Activated CD4-positive, alpha-beta T cell treated with anti-CD3 and anti-CD28 coated beads, Interleukin-2, amount 50 U/mL, for 16 hours (primary cell): ENCODE data around the gene TET3.
"Not testable (repeated sequence)": the region's sequence is repeated elsewhere in the genome, so short reads cannot be mapped to it uniquely, and the experiment has no call there.

Experiments
- DNase-seq: peaks from one replicate; pipeline ENCODE4 v3.0.0-alpha.2; 2020

TET3 gene

DNA sequence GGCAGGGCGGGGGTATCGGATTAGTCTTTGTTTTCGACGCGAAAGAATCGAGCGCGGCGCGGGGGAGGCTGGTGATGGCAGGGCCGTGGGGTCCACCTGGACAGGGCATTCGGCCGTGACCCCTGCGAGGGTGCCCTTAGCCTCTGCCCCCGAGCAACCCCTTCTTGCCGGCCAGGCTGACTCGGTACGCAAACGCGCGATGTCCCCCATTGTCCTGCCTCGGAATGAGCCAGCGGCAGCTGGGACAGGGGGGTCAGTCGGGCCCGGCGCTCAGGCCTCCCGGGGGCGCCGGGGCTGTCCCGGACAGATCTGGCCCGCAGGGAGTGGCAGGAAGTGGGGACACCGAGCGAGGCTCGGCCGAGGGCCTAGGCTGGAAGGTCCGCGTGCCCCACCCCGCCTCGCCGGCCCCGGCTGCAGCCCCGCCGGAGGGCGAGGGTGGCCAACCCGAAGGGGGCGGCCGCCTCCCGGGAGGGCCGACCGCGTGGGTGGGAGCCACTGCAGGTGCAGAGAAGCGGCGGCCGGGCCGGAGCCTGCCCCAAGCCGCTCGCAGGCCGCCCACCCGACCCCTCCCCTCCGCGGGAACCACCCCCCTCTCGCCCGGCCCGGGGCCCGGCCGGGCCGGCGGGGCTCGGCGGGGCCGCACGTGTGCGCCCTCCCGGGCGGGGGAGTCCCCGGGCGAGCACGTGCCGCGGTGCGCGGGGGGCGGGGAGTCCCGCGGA, at the start of gene TET3:
Gene TET3 (plus strand): TSS at position 708 of the 719 bp plus-strand sequence. CDS start 1,494 bp downstream, outside the sequence.
- DNase-seq = peak; percentile 65

DNA sequence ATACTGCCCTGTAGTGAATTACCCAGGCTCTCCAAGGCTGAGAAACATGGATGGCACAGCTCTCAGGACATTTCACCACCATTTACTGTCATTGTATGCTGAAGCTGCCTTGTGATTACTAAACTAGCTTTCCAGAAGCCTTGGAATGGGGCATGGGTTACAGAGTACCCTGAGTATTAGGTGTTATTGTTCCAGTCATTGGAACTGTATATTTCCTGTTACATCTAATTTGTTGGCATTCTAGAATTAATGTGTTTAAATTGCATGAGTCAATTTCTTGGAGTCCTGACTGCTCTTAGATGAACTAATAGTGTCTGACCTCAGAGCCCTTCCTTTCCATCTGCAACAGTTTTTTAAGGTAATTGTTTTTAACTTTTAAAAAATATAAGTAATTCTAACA, 49.1 kb upstream of the TET3 start:
- no peak for DNase-seq

DNA sequence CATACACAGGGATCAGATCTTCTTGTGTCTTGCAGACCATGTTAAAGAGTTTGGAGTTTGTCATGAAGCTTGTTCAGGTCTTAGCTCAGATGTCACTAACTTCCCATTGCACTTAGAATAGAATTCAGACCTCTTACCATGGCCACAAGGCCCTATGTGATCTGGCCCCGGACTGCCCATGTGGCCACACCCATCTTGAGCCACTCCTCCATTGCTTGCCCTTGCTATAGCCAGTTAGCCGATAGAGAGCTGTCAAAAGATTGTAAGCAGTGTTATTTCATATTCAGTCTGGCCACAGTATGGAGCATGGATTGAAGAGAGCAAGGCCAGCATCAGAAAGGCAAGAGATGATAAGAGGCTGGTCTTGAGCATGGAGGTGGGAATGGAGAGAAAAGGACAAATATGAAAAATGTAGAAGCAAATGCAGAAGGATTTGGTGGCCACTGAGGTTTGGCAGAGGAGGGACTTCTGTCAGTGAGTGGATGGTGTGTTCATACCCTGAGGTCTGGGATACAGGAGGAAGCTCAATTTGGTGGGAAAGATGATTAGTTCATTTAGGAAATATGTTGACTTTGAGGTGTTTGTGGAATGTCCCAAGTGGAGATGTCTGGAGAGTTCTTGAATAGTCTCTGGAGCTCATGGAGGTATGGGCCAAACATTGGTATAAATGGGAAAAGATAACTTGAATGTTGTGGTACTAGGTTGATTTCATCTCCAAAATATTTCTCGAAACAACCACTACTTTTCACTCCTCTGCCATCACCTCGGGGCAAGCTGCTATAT, 47.4 kb upstream of the TET3 start:
- no peak for DNase-seq

DNA sequence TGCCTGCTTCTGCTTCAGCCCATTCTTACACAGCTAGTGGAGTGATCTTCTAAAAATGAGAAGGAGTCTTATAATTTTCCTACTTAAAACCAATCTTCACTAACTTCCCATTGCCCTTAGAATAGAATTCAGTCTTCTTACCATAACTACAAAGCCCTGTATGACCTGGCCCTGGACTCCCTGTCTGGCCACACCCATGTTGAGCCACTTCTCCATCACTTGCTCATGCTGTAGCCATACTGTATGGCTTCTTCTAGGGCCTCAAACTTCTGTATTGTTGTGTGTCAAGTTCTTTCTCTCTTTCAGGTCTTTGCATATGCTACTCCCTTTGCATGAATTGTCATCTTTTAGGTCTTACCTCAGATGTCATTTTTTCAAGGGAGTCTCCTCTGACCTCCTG, 46.8 kb upstream of the TET3 start:
- no peak for DNase-seq

DNA sequence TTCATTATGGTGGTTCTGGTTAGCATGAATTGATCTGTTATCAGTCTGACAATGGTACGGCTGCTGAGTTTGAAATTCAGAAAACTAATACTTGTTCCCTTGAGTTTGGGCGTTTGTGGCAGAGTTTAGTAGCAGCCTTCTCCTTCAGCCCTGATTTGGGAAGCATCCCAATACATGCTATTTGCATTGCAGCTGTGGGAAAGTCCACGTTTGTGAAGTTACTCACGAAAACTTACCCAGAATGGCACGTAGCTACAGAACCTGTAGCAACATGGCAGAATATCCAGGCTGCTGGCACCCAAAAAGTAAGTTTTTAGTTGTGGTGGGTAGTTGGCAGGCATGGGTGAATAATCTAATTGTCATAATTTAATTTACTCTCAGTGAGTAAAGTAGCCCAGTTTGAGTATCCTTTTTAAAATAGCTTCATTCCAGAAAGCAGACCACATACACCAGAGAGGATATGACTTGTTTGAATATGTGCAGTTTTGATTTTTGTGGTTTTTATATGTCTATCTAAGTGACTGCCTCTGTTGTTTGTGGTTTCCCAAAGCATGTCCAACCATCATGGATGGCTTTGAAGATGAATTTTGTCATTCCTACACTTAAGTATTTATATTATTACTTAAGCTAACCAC, 45.9 kb upstream of the TET3 start:
- DNase-seq = peak; percentile 62

DNA sequence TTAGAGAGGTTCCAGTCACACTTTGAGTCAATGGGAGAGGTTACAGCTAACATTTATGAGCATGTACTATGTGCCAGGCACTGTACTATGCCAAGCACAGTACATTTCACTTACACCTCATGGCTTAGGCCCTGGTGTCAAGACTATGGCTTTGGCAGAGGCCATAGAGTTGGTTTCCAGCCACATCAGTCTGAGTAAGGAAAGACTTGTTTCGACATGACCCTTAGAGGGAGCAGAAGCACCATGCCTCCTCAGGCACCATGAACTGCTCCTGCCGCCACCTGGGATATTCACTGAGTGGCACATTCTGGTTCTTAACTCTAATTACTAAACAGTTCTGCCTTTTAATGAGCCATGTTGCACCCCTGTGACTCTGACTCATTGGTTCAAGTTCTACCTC, 45.3 kb upstream of the TET3 start:
- no peak for DNase-seq

DNA sequence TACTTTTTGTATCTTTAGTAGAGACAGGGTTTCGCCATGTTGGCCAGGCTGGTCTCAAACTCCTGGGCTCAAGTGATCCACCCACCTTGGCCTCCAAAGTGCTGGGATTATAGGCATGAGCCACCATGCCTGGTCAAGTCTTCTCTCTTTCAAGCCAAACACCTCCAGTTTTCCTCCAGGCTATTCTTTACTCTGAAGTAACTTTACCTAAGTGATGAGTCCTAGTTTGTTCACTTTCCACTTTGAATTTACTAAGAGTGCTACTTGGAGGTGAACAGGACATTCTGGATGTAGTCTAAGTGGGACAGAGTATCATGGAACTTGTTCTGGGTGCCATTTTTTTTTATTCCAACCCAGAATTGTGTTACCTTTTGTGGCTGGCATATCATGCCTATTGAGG, 44.6 kb upstream of the TET3 start:
- not testable (repeated sequence) for DNase-seq

DNA sequence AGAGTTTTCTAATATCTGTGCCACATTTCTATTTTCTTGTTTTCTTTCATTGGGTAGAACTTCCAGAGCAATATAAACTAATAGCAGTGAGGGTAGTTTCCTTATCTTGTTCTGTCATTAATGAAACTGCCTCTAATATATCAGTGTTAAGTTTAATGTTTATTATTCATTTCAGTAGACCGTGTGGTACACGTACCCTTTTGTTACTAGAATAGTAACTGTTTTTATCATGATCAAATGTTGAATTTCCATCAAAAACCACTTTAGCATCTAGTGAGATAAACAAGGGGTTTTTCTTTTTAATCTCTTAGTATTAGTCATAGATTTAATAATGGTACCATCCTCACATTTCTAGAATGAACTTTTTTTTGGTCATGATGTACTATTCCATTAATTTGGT, 42.0 kb upstream of the TET3 start:
- DNase-seq = no peak

DNA sequence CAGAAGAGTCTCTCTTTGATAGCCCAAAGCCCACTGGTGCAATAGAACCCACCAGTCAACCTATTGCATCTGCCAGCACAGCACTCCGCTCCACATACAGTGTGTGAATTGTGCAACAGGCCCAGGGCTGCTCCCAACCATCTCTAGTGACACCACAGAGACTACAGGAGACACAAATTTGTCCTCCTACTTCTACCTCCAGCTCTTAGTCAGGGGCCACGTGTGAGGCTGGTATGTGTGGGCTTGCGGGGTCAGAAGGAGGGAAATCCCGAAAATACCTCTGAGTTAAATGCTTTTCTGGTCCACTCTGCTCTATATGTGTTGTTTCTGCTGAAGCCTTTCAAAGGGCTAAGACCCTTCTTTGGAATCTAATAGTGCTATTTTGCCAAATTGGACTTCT, 40.0 kb upstream of the TET3 start:
- DNase-seq = no peak

DNA sequence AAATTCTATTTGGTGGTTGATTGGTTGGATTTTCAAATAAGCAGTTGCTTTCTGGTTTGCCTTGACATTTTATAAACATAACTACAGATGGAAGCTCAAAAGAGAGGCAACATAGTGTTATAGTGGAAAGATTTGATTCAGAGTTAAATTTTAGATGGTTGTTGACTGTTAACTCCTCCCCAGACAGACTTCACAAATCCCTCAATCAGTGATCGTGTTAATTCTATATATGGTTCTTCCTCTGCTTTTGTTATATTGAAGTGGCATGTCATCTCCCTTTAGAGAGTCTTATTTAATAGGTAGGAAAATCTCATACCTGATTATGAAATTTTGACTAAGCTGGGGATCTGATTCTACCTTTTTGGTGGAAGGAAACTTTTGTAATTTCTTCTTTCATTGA, 38.5 kb upstream of the TET3 start:
- no peak for DNase-seq

DNA sequence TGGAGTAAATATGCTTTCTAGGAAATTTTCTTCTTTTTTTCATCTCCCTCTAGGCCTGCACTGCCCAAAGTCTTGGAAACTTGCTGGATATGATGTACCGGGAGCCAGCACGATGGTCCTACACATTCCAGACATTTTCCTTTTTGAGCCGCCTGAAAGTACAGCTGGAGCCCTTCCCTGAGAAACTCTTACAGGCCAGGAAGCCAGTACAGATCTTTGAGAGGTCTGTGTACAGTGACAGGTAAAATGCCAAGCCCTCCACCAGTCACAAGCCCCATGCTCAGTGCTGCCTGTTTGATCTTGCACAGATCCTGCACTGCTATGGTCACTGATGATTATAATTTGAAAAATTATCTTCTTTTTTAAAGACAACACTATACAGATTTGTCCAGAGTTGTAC, 38.0 kb upstream of the TET3 start:
- DNase-seq = no peak

DNA sequence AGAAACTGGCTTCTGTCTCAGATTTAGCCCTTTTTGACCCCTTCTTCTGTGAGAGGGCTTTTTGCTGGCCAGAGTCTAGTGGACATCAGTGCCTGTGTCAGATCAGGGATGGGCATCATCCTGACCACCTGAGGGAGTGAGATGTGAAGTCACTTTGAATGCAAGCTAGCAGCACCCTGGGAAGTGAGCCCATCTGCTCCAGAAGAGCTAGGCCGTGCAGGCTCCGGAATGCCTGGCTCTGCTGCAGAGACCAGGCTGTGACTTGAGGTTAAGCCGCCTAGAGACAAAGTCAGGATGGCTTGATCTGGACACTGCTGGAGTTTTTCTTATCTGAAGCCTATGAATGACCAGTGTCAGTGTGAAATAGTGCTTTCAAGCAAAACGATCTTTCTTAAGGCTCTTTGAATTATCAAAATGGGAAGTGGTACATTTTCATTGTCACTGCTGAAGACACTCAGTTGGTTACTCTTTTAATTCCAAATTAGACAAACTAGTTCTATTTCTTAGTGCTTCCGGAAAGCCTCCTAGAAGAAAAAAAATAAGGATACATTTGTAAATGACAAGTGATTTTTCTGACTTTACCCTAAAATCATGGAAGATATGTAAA, 37.2 kb upstream of the TET3 start:
- DNase-seq = no peak

DNA sequence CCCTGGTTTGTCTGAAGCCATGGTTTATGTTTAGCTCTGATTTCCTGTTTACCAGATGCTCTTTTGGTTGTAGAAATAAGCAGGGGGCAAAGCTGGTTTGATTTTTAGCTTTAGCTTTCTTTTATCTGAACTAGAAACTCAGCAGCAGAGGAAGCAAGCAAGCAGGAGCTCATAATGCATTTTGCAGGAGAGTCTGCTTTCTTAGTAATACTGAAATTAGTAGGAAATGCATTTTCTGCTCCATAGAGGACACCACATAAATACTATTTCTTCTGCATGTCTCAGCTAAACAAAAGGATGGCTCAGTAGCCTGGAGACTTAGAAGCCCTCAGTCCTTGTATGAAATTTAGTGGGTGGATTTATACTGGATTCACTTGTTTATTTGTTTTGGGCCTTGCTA, 34.9 kb upstream of the TET3 start:
- no peak for DNase-seq

DNA sequence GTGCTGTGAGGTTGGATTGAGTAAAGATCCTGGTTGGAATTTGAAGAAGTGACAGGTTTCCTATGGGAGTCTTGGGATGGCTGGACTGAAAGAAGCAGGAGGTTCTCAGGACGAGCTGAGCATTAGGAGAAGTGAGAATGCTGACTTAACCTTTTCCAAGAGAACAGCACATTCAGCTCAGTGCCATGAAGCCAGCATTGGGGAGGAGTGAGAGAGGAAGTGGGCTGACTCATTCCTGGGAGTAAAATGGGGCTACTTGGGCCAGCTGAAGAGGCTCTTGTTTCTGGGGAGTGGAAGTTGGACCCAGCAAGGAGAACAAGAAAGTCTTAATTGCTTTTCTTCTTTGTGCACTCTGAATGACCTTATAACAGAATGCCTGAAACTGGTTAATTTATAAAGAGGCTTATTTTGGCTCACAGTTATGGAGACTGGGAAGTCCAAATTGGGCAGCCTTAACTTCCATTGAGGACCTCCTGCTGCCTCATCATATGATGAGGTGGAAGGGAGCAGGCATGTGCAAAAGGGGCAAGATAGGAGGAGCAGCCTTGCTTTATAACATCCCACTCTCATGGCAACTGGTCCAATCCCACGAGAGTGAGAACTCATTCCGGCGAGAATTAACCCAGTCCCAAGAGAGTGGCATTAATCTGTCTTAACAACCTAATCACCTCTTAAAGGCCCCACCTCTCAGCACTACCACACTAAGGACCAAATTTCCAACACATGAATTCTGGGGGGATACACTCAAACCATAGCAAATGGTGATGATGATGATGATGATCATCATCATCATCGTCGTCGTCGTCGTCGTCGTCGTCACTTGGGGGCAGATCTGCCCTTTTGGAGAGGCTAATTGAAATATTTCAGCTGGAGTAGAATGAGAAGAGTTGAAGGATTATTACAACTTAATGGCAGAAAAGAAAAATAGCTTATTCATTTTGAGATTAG, 31.9 kb upstream of the TET3 start:
- no peak for DNase-seq

DNA sequence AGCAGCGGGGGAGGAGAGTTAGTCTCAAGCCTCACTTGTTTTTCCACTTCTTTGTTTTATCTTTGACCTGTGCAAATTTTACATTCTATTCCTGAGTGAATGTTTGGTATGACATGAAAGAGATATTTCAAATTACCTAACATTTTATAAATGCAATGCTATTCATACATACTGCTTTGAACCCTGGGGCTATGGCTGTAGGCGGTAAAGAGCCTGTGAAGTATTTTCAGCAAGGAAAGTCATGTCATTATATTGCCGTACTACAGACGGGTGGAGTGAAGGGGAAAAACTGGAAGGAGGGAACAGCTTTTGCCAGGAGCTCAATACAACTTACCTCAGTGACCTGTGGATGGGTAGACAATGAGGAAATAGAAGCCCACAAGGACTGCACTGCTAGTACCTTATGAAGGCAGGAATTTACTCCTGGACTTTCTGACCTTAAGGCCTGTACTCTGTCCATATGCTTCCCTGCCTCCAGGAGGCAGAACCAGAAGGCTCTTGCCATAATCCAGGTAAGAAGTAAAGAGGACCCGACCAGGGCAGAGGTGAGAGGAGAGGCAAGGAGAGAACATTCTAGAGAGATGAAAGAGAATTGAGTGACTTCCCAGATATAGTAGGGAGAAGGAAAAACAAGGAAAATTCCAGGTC, 28.4 kb upstream of the TET3 start:
- no peak for DNase-seq

DNA sequence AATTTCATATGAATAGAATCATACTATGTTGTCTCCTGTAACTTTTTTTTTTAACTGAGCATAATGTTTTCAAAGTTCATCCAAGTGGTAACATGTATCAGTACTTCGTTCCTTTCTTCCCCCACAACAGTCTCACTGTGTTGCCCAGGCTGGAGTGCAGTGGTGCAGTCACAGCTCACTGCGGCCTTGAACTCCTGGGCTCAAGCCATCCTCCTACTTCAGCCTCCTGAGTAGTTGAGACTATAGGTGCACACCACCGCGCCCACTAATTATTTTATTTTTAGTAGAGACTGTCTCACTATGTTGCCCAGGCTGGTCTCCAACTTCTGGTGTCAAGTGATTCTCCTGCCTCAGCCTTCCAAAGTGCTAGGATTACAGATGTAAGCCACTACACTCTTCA, 23.4 kb upstream of the TET3 start:
- DNase-seq = no peak

DNA sequence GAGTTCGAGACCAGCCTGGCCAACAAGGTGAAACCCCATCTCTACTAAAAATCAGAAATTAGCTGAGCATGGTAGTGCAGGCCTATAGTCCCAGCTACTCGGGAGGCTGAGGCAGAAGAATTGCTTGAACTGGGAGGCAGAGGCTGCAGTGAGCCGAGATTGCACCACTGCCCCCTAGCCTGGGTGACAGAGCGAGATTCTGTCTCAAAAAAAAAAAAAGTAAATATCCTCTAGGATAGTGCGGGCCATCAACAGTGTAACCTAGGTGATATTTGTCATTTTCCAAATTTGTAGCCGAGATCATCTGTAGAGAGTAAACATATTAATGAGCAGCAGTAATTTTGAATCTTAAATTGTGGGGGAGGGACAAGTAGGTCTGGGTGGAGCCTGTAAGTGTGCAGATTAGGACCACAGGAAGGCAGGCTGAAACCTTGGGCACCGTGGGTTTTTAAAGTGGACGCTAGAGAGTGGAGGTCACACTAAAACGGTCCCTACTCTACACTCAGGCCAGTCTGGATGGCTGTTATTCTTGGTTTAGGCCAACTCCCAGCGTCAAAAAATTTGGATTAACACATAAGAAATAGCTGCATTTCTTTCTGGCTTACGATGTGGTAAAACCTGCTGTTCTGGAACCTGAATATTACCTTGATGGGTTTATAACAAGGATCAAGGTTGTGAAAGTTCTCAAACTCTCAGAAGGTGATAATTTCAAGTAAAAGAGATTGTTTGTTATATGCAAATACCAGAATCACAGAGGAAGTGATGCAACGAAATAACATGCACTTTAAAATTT, 22.7 kb upstream of the TET3 start:
- no peak for DNase-seq

DNA sequence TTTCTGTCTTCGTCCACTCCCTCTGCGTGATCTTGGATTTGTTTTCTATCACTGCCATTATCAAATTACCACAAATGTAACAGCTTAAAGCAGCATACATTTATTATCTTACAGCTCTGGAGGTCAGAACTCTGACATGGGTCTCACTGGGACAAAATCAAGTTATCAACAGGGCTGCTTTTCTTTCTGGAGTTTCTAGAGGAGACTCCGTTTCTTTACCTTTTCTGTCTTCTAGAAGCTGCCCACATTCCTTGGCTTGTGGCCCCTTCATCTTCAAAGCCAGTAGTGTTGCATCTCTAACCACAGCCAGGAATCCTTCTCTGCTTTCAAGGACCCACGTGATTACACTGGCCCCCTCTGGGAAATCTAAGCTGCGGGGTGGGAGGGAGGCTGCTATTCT, 21.9 kb upstream of the TET3 start:
- no peak for DNase-seq

DNA sequence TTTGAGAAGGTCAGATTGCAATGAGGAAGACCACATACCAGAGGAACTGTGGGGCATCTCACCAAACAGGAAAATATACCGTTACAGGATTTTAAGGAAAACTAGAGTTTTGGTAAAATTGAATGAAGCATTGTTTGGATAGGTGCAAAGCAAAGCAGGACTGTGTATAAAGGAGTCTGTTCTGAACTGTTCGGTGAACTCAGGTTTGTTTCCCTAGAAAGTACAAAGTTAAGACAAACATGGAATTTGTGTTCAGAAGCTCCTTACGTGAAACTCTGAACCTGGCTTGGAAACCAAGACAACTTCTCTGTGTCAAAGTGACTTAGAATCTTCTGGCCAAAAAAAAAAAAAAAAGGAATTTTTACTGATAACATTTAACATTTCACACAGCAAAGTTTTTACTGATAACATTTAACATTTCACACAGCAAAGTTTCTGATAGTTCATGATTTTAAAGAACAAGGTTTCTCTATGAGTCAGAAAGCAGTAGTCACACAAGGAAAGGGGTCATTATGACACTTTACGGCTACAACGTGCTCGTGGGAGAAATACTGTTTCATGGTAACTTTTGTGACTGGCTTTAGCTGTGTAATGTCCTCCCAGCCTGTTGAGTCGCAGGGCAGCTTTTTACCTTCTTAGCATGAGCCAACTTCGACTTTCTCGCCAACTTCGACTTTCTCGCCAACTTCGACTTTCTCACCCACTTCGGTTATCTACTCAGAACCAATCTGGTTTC, 21.2 kb upstream of the TET3 start:
- DNase-seq = peak; percentile 82

DNA sequence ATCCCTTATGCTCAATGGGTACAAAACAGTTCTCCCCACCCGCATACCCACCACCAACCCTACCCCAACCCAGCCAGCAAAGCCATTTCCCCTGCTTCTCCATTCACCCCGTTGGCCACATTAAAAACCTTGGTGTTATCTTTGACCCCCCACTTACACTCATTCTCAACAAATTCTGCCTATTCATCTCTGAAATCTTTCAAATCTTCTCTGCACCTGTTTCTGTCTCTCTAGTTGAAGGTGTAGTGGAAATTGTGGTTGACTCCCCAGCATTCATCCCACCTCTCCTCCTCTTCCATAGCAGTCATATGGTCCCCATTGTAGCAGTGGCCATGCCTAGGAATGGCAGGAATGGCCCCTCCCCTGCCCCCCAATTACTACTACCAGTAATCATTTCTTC, 20.5 kb upstream of the TET3 start:
- peak; percentile 29 for DNase-seq
